CD1c-positive myeloid dendritic cell (primary cell): ENCODE data around the gene FBXO11.
"Not testable (repeated sequence)": the region's sequence is repeated elsewhere in the genome, so short reads cannot be mapped to it uniquely, and the experiment has no call there.

Source experiments
- DNase-seq: peaks from one replicate; pipeline ENCODE4 v3.0.0-alpha.2; 2016; ENCODE audit errors: extremely low spot score

FBXO11 gene

DNA sequence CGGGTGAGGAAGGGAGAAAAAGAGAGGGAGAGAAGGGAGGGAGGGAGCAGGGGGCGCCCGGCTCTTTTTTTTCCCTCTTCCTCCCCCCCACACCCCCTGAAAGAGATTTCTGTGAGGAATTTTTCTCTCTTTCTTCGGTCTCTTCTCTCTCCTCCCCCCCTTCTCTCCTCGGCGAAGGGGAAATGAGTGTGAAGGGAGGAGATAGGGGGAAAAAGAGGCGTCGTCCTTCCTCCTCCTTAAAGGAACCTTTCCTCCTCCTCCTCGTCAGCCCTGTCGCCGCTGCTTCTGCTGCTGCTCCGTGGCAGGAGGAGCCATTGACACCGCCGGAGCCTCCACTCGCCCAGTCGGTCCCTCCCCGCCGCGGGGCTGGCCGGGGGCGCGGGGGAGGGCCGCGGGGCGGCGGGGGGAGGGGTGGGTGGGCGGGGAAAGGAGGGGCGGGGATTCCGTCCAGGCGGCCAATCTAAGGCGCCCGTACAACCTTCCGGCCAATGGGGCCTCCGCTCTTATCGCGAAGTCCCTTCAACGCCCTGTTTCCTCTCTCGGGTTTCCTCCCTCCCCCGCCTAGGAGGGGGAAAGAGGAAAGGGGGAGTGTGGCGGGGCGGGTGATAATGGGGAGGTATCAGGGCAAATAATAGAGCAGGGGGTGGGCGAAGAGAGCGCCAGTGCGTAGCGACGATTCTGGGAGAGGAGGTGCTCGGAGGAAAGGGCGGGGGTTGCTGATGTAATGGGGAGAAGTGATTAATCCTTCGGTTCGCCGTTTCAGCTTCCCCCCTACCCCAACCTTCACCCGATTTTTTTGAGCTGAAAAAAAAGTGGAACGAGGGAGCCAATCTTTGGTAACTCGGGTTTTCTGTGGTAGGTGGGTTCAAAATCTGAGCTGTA lies at the start of gene FBXO11:
FBXO11 (minus strand) TSS at position 342 of the 882 bp plus-strand sequence. CDS start 778 bp downstream, outside the sequence.
- peak; percentile 98 for DNase-seq

GRCh38 chr2:47950340-47951301 lies 44.3 kb upstream of the FBXO11 start:
- no peak for DNase-seq

DNA sequence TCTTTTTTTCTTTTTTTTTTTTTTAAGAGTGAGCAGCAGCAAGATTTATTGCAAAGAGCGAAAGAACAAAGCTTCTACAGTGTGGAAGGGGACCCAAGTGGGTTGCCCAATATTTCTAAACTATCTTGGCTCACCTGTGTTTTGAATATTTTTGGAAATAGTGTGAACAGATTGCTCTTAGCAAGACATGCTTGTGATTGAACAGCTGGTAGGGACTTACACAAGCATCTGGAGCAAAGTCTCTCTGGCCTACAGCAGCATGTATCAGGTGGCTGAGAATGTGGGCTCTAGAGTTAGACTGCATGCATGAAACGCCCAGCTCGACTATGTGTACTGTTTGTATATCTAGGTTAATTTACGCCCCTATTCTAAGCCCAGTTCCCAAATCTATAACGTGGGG lies 40.3 kb upstream of the FBXO11 start:
- no peak for DNase-seq

DNA sequence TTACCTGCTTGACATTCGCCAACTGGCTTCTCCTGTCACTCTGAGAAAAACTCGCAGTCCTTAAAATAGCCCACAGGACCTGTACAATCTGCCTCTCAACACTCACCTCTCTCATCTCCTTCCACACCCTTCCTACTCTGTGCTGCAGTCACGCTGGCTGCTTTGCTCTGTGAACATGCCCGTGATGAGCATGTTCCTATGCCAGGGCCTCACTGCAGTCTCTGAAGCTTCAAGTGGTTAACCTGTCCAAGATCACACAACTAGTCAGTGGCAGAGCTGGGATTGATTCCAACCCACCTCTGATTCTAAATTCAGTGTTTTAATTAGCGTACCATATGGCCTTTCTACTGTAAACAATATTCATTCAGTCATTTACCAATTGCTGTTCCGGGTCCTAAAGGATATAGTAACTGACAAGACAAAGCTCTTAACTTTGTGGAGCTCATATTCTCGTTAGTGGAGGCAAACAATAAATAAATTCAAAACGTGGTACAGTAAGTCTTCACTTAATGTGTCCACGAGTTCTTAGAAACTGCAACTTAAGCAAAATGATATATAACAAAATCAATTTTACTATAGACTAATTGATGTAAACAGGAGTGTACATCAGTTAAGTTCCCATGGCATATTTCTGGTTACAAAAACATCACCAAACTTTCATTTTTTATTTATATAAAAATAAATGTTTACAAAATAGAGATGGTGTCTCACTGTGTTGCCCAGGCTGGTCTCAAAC lies 38.9 kb upstream of the FBXO11 start:
- no peak for DNase-seq

DNA sequence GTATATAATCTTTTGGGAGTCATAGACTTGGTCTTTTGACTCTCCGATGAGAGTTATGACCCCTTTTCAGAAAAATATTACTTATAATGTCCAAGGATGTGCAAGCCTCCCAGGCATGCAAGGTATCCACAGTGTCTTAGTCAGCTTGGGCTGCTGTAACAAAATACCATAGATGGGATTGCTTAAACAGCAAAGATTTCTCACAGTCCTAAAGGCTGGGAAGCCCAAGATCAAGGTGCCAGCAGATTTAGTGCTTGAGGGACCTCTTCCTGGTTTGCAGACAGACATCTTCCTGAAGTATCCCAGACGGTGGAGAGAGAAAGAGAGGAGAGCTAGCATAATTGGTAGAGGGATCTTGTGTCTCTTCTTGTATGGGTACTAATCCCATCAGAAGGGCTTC lies 35.6 kb upstream of the FBXO11 start:
- DNase-seq: no peak

GRCh38 chr2:47937677-47938076 lies 31.4 kb upstream of the FBXO11 start:
- no peak for DNase-seq

- peak; percentile 39 for DNase-seq
Measured at GRCh38 chr2:47935071-47935470, 28.8 kb upstream of the FBXO11 start.

GRCh38 chr2:47918043-47918442 lies 11.7 kb upstream of the FBXO11 start:
- no peak for DNase-seq

DNA sequence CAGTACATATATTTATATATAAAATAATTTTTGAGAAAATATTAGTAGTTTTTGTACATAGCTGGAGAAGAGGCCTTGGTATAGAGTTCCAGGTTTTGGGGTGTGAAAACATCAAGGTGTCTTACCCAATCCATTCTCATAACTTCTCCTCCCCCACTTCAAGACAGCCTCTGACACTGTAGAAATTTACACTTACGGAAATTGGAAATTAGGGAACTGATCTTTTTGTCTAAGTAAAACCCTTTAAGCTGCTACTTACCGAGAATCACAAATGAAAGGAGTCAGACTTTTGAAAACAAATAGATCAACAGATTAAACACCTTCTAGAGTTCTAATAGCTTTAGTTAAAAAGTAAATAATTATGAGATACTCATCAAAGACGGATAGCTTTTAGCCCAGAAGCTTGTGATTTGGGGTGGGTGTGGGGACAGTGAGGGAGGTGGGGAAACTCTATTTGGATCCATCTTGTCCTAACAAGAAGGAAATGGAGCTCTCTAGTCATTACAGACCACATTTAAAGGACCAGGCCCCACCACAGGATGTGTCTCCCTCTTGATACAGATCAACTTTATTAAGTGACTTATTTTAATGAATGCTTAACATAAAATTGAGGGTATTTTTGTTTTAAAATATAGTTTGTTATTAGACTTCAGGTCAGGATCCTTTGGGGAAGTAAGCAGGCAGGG lies 11.1 kb upstream of the FBXO11 start:
- DNase-seq: peak; percentile 50

DNA sequence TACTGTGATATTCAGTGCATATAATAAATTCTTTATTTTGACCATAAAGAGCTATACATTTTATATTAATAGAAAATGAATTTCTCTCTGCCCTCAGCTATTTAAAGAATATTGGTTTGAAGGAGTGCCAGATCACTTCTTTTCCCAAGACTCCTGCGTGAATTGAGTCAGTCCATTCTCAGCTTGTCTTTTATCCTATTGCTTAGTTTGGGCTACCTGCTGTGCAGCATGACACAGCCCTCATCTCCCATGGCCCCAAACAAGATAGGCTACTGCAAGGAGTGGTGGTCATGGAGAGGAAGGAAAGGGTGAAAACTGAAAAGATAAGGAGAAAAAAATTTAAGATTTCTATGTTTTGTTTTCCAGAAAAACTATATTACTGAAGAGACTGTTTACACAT lies 10.1 kb upstream of the FBXO11 start:
- DNase-seq: no peak

GRCh38 chr2:47910662-47911061 lies 4.4 kb upstream of the FBXO11 start:
- not testable (repeated sequence) for DNase-seq

- no peak for DNase-seq
Measured at GRCh38 chr2:47908682-47909081, 2.4 kb upstream of the FBXO11 start.

DNA sequence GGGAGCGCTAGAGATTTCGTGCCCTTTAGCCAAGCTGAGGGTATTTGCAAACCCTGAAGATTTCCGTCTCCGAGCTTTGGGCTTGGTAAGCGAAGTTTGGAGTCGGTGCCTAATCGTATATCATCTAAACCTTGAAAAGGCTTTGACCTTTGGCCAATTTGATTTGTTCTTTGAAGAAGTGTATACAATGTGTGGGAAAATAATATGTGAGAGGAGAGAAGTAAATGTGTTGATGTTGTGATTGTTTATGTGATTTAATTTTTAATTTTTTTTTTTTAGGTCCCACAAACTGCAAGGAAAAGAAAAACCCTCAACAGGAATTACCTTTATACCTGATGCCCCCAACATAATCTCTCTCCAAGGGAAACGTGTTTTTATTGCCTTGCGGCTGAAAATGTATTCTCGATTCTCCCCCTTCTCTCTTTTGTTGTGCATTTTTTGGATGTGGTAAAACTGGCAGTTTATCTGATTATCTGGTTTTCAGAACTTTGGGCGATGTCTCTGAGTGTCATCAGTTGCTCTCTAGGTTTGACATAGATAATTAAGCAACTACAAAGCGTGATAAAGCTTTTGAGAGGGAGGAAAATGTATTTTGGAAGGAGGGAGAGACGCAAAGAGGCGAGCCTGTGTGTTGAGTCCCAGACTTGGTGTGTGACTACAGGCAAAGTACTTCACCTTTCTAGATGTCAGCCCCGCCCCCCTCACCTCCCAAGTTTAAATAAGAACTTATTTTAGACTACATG lies 912 bp upstream of the FBXO11 start:
- DNase-seq: peak; percentile 28

DNA sequence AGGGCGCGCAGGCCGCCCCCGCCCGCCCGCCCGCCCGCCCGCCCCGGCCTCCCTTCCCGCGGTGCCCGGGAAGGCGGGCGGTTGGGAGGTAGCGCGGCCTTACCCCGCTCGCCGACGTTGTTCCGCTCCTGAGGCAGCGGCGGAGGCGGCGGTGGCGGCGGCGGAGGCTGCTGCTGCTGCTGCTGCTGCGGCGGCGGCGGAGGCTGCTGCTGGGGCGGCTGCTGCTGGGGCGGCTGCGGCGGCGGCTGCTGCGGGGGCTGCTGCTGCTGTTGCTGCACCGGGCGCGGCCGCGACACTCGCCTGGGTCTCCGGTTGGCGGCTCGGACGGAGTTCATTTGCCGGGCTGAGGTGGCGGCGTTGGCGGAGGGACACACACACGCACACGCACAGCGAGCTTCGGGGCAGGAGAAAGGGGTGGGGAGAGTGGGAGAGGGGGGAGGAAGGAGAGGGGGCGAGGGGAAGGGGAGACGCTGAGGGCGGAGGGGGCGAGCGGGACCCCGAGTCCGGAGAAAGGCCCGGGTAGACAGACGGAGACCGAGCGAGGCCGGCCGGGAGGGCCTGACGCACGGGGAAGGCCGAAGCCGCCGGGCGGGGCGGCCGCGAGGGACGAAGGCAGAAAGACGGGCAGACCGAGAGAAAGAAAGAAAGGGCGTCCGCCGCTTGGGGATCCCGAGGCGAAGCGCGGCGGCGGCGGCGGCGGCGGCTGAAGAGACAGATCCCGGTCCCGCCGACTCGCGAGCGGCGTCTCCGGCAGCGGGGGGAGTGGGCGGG lies 727 bp downstream of the FBXO11 start:
- peak; percentile 67 for DNase-seq

DNA sequence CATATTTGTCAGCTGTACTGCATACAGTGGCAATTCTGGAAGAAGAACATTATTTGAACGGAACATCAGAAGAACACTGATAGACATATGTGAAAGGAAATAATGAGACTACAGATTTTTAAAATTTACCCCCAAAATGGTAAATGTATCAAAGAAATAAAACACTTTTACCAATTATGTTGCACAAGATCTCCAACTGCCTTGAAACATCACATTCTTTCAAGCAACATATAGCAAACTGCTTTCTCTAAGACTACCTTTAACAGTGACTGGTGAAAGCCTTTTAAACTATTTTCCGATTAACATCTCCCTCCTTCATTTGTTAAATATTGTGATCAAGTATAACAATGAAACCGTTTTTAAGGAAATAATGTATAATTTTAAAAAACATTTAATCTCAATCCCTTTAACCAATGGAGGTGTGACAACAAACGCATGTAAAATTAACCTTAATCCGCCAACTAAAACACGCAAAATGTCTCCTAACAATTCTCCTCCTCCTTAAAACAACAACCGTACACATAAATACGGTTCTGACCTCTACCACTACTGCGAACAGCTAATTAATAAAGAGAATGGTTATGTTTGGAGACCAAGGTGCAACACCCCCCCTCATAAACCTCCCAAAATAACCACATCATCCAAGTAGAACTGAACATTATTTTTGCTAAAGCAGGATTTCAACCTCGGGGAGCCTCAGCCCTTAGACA lies 2.4 kb downstream of the FBXO11 start:
- no peak for DNase-seq

- DNase-seq: not testable (repeated sequence)
Measured at GRCh38 chr2:47901892-47902291, 4.4 kb downstream of the FBXO11 start.

DNA sequence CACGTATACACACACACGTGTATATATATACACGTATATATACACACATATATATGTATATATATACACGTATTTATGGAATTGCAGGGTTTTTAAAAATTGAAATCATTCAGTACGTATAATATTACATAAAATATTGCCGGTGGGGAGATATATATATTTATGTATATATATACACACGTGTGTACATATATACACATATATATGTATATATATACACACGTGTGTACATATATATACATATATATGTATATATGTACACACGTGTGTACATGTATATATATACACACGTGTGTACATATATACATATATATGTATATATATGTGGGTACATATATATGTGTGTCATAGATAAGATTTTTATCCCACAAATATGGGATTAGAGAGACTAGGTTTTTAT lies 5.4 kb downstream of the FBXO11 start:
- no peak for DNase-seq

DNA sequence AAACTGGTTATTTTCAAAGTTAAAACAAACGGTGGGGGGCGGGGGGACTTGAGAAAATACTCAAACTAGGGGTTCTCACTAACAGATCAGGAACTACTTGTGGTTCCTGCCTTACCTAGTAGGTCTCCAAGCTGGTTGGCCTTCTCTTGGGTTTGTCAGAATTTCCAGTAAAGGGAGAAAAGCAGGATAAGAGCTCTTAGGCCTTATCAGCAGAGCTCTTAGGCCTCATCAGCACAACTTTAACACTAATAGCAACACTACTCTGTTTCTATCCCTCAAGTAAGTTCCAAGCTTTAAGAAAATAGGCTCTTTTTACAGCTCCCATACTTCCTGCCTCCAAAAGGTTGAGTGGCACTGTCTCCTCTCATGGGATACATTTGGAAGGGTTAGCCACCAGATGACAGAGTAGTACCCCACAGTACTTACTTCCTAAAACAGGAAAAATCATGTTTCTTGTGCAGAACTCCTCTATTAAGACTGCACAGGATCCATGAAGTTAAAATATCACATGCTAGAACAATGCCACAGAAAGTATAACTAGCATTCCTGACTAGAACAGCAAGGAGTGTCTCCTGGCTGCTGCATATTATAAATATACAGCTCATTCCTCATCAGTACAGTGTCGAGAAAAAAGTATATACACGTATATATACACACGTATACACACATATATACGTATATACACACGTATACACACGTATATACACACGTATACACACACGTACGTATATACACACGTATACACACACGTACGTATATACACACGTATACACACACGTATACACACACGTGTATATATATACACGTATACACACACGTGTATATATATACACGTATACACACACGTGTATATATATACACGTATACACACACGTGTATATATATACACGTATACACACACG lies 6.1 kb downstream of the FBXO11 start:
- peak; percentile 21 for DNase-seq
